H9 (cell line): ENCODE measurements around the gene LMCD1. TPM values are rescaled to one million over a fixed set of nuclear protein-coding genes. Genes with fewer than 3 reads are reported as not detected.

Experiments
- DNase-seq: peaks from one replicate; pipeline ENCODE4 v3.0.0-alpha.2; 2017
- H2AFZ ChIP-seq: one replicate; pipeline ENCODE4 v1.6.1; 2013; ENCODE audit warnings: mild to moderate bottlenecking, low read length, control low read depth, moderate library complexity
- H2AK5ac ChIP-seq: 2 replicates; pipeline ENCODE4 v1.6.1; 2013; ENCODE audit warnings: low read length, control low read depth, mixed read lengths; ENCODE audit not compliant: insufficient read length
- H2BK120ac ChIP-seq: one replicate; pipeline ENCODE4 v1.6.1; 2013; ENCODE audit warnings: low read depth, mild to moderate bottlenecking, low read length, control low read depth, inconsistent platforms; ENCODE audit not compliant: poor library complexity, severe bottlenecking
- H2BK12ac ChIP-seq: 2 replicates; pipeline ENCODE4 v1.6.1; 2013; ENCODE audit warnings: low read length, control low read depth, mixed read lengths, low read depth; ENCODE audit not compliant: insufficient read length
- H2BK15ac ChIP-seq: 2 replicates; pipeline ENCODE4 v1.6.1; 2013; ENCODE audit warnings: low read depth, low read length, control low read depth
- H2BK20ac ChIP-seq: one replicate; pipeline ENCODE4 v1.6.1; 2013; ENCODE audit warnings: low read depth, mild to moderate bottlenecking, low read length, control low read depth, inconsistent platforms; ENCODE audit not compliant: poor library complexity, severe bottlenecking
- H2BK5ac ChIP-seq: 2 replicates; pipeline ENCODE4 v1.6.1; 2013; ENCODE audit warnings: low read length, control low read depth, mixed read lengths; ENCODE audit not compliant: insufficient read length
- H3K14ac ChIP-seq: 2 replicates; pipeline ENCODE4 v1.6.1; 2013; ENCODE audit warnings: low read length, control low read depth; ENCODE audit not compliant: insufficient read depth
- H3K18ac ChIP-seq: 2 replicates; pipeline ENCODE4 v1.6.1; 2013; ENCODE audit warnings: low read depth, mild to moderate bottlenecking, mixed read lengths, low read length, control low read depth; ENCODE audit not compliant: insufficient read length
- H3K23ac ChIP-seq: 2 replicates; pipeline ENCODE4 v1.6.1; 2013; ENCODE audit warnings: low read length, control low read depth, mixed read lengths, low read depth; ENCODE audit not compliant: insufficient read length
- H3K23me2 ChIP-seq: 2 replicates; pipeline ENCODE4 v1.6.1; 2013; ENCODE audit warnings: low read depth, mild to moderate bottlenecking, mixed read lengths, low read length, control low read depth; ENCODE audit not compliant: insufficient read length, poor library complexity, severe bottlenecking
- H3K27ac ChIP-seq: 2 replicates; pipeline ENCODE4 v1.5.1; 2013; ENCODE audit warnings: low read length, control low read depth, mixed read lengths, low read depth; ENCODE audit not compliant: insufficient read length
- H3K27me3 ChIP-seq: 2 replicates; pipeline ENCODE4 v1.6.1; 2013; ENCODE audit warnings: low read length, control low read depth, inconsistent platforms; ENCODE audit not compliant: insufficient read depth
- H3K4ac ChIP-seq: 2 replicates; pipeline ENCODE4 v1.6.1; 2013; ENCODE audit warnings: low read depth, mild to moderate bottlenecking, control low read depth, inconsistent platforms, low read length, moderate library complexity
- H3K4me1 ChIP-seq: 2 replicates; pipeline ENCODE4 v1.6.1; 2013; ENCODE audit warnings: low read length, control low read depth, inconsistent platforms; ENCODE audit not compliant: insufficient read depth
- H3K4me2 ChIP-seq: 2 replicates; pipeline ENCODE4 v1.6.1; 2013; ENCODE audit warnings: low read length, control low read depth, mixed read lengths; ENCODE audit not compliant: insufficient read length, insufficient read depth
- H3K56ac ChIP-seq: 2 replicates; pipeline ENCODE4 v1.6.1; 2013; ENCODE audit warnings: low read depth, mild to moderate bottlenecking, mixed read lengths, low read length, control low read depth; ENCODE audit not compliant: insufficient read length
- H3K79me1 ChIP-seq: 2 replicates; pipeline ENCODE4 v1.6.1; 2013; ENCODE audit warnings: low read depth, mild to moderate bottlenecking, moderate library complexity, low read length, control low read depth, inconsistent platforms; ENCODE audit not compliant: insufficient read depth, poor library complexity, severe bottlenecking
- H3K79me2 ChIP-seq: 2 replicates; pipeline ENCODE4 v1.6.1; 2013; ENCODE audit warnings: low read length, control low read depth, inconsistent platforms; ENCODE audit not compliant: insufficient read depth
- H3K9ac ChIP-seq: 2 replicates; pipeline ENCODE4 v1.6.1; 2013; ENCODE audit warnings: low read length, control low read depth, mixed read lengths; ENCODE audit not compliant: insufficient read length; ENCODE audit errors: extremely low read depth
- H3K9me3 ChIP-seq: one replicate; pipeline ENCODE4 v1.6.1; 2013; ENCODE audit warnings: low read depth, low read length, inconsistent platforms; ENCODE audit not compliant: control insufficient read depth
- H3T11ph ChIP-seq: one replicate; pipeline ENCODE4 v1.6.1; 2013; ENCODE audit warnings: mild to moderate bottlenecking, low read length, control low read depth, inconsistent platforms
- H4K20me1 ChIP-seq: one replicate; pipeline ENCODE4 v1.6.1; 2013; ENCODE audit not compliant: control insufficient read depth, insufficient read length, insufficient read depth
- H4K5ac ChIP-seq: 2 replicates; pipeline ENCODE4 v1.6.1; 2013; ENCODE audit warnings: low read depth, mild to moderate bottlenecking, mixed read lengths, low read length, control low read depth; ENCODE audit not compliant: insufficient read length
- H4K8ac ChIP-seq: replicated peaks from 2 replicates; pipeline ENCODE4 v1.6.1; 2013; ENCODE audit warnings: low read length, control low read depth, mixed read lengths, low read depth; ENCODE audit not compliant: insufficient read length
- H4K91ac ChIP-seq: 2 replicates; pipeline ENCODE4 v1.6.1; 2013; ENCODE audit warnings: low read depth, mild to moderate bottlenecking, moderate library complexity, mixed read lengths, low read length, control low read depth; ENCODE audit not compliant: insufficient read length
- H3K27ac Mint-ChIP-seq, 3 experiments: 2 replicates in 2 of 3; 3 replicates in 1 of 3; pipeline ENCODE4 v1.8.0; 2020 to 2021; ENCODE audit warnings: mixed read lengths in 3 of 3, mild to moderate bottlenecking in 1 of 3, moderate library complexity in 1 of 3
- H3K27me3 Mint-ChIP-seq: 2 replicates; pipeline ENCODE4 v1.8.0; 2021; ENCODE audit warnings: low read depth, mild to moderate bottlenecking, moderate library complexity, mixed read lengths
- H3K36me3 Mint-ChIP-seq, 3 experiments: 2 replicates in 2 of 3; 3 replicates in 1 of 3; pipeline ENCODE4 v1.8.0; 2020 to 2021; ENCODE audit warnings: low read depth in 3 of 3, mixed read lengths in 3 of 3; ENCODE audit not compliant: insufficient read depth in 1 of 3
- H3K4me1 Mint-ChIP-seq, 2 experiments: 2 replicates each; pipeline ENCODE4 v1.8.0; 2020; ENCODE audit warnings: mixed read lengths in 2 of 2
- H3K4me3 Mint-ChIP-seq, 2 experiments: 2 replicates in 1 of 2; 3 replicates in 1 of 2; pipeline ENCODE4 v1.8.0; 2020 to 2021; ENCODE audit warnings: mild to moderate bottlenecking in 2 of 2, mixed read lengths in 2 of 2, moderate library complexity in 1 of 2
- H3K9me3 Mint-ChIP-seq, 2 experiments: 2 replicates in 1 of 2; 3 replicates in 1 of 2; pipeline ENCODE4 v1.8.0; 2020; ENCODE audit warnings: mild to moderate bottlenecking in 2 of 2, mixed read lengths in 2 of 2, moderate library complexity in 1 of 2
- CTCF ChIP-seq: fragments of 200-600 bp; sonication (generic); conservative IDR thresholded peaks from 3 replicates; pipeline ENCODE4 v1.8.0; 2021; ENCODE audit warnings: antibody characterized with exemption, mild to moderate bottlenecking
- WGBS: extraction: QIAGEN DNeasy Blood & Tissue Kit; methylation state at CpG from one replicate; pipeline ENCODE4 v1.1.7; 2013; ENCODE audit warnings: missing lambda C conversion rate, low lambda C conversion rate, mixed read lengths; ENCODE audit not compliant: insufficient read length; ENCODE audit errors: extremely low coverage; 5-methylcytosine and 5-hydroxymethylcytosine counted together
- total RNA-seq: library from RNA; stranded (reverse); gene quantifications from 2 replicates; pipeline ENCODE4 v1.2.1, GENCODE V29; 2021

LMCD1 gene
- total RNA-seq, 1 experiment from 2014 or later: 19.2 TPM

- Mint-ChIP-seq H3K4me1 (peaks cover 8 to 13% of the 10 kb centered on the region in 2 experiments; a peak in 3 of 4 replicates), H3K9me3 (no peaks in the 10 kb centered on the region), H3K4me3 (no peak overlapping the region), H3K27ac (no peak overlapping the region; a peak in 1 of 7 replicates), H3K27me3 (no peaks in the 10 kb centered on the region; the same call in none of the 2 replicates), H3K36me3 (no peaks in the 10 kb centered on the region)
- Histone ChIP-seq H3T11ph (no peak overlapping the region), H2BK120ac (no peak overlapping the region), H3K14ac (no peak overlapping the region), H3K27me3 (no peaks in the 10 kb centered on the region), H3K23me2 (no peaks in the 10 kb centered on the region), H3K9ac (no peak overlapping the region), H3K27ac (no peak overlapping the region), H2BK12ac (no peak overlapping the region), H3K56ac (no peak overlapping the region), H3K9me3 (no peaks in the 10 kb centered on the region), H2AFZ (no peak overlapping the region), H4K20me1 (no peaks in the 10 kb centered on the region), H2BK20ac (no peak overlapping the region), H2AK5ac (no peak overlapping the region), H3K4me1 (no peaks in the 10 kb centered on the region), H3K79me1 (no peaks in the 10 kb centered on the region), H2BK15ac (no peak overlapping the region), H2BK5ac (no peak overlapping the region), H4K5ac (no peak overlapping the region), H4K8ac (no peak overlapping the region), H3K18ac (no peak overlapping the region), H3K79me2 (no peaks in the 10 kb centered on the region), H4K91ac (no peak overlapping the region), H3K4me2 (no peak overlapping the region), H3K4ac (no peak overlapping the region), H3K23ac (no peak overlapping the region)
- TF ChIP-seq CTCF: no peak
- no CpG with 5 or more reads among the region's 7 CpGs for WGBS
- DNase-seq: no peak
These were observed 95.7 kb downstream of the LMCD1 start for GRCh38 chr3:8597219-8597853.
